Measurements from ENCODE around the gene KDM7A.

KDM7A gene

GRCh38 chr7:140081774-140082425 lies 94.9 kb downstream of the KDM7A start:
- DNase-seq = no peak

DNA sequence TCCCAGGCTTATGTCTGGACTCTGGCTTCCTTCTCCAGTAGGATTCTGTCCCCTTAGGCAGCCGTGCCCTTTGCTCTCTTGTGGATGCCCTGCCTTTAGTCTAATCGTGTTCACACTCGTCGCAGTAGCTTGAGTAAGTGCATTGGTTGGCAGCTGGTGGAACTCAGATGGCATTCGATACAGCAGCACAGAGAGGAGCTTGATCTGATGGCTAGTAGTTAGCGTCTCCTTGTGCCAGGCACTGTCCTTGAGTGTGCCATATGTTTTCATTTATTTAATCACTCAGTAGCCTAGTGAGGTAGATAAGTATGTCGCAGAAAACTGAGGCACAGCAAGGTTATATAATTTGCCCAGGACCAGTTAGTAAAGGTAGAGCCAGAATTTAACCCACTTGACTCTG lies 95.9 kb downstream of the KDM7A start:
- DNase-seq = no peak

GRCh38 chr7:140079121-140079536 lies 97.7 kb downstream of the KDM7A start:
- no peak for DNase-seq

DNA sequence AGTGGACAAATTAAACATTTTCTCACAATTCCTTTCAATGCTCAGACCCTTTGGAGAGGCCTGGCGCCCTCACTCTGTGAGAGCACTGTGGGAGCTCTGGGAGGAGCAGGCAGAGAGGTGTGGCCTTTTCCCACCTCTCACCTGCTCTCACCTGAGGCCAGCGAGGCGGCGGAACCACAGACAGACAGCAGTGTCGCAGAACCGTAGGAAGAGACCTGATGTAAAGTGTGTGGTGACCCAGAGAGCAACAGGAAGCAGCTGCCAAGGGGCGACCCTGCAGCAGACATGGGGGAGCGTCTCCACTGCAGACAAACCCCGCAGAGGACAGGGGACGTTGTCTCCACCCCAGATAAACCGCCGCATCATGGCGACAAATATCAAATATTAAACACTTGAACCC lies 98.4 kb downstream of the KDM7A start:
- no peak for DNase-seq

DNA sequence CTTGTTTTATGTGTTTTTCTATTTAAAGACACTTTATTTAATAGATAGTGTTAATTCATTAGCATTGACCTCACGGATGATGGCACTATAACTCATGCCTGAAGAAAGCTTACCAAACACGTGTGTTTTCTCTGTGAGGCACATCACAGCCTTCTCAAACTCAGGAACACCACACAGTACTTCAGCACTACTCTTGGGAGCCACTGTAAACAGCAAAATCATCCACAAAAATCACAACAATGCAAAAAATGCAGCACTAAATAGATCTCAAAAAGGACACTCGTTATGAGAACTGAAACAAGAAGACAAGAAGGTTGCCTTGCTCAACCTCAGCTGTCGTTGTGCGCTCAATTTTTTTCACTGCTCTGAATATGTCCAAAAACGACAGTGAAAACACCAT lies 102.0 kb downstream of the KDM7A start:
- DNase-seq = no peak

DNA sequence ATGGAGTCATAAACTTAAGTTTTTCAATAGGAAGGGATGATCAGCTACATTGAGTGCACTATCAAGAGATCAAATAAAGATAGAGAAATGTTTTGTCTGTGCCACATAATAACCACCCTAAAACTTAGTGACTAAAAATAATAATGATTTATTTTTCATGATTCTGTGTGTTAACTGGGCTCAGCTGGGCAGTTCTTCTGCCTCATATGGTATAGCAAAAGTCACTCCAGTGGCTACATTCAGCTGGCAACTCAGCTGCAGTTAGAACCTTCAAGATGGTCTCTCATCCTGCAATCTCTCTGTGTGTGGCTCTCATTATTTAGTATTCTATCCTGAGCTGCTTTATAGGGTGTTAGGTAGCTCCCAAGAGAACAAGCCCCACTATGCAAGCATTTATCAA lies 106.2 kb downstream of the KDM7A start:
- DNase-seq = no peak

- no peak for DNase-seq
Observed at GRCh38 chr7:140069298-140069949, 107.4 kb downstream of the KDM7A start.

DNA sequence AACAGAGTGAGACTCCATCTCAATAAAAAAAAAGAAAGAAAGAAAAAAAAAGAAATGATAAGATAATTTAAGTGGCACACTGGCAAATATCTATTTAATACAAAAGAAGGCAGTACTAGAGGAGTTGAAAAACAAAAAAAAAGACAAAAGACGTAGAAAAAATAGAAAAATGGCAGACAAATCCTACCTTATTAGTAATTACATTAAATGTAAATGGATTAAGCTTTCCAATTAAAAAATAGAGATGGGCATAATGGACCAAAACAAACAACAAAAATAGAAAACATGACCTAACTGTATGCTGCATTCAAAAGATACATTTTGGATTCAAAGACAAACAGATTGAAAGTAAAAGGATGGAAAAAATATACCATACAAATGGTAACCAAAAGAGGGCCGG lies 108.8 kb downstream of the KDM7A start:
- no peak for DNase-seq

DNA sequence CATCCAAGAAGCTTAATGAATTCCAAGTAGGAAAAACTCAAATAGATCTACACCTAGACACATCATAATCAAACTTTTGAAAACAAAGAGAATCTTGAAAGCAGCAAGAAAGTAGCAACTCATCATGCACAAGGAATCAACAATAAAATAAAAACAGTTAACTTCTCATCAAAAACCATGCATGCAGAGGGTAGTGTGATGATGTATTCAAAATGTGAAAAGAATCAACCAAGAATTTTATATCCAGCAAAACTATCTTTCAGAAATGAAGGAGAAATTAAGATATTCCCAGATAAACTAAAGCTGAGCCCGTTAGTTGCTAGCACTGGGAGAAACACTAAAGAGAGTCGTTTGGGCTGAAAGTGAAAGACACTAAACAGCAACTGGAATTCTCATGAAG lies 109.7 kb downstream of the KDM7A start:
- DNase-seq = no peak

DNA sequence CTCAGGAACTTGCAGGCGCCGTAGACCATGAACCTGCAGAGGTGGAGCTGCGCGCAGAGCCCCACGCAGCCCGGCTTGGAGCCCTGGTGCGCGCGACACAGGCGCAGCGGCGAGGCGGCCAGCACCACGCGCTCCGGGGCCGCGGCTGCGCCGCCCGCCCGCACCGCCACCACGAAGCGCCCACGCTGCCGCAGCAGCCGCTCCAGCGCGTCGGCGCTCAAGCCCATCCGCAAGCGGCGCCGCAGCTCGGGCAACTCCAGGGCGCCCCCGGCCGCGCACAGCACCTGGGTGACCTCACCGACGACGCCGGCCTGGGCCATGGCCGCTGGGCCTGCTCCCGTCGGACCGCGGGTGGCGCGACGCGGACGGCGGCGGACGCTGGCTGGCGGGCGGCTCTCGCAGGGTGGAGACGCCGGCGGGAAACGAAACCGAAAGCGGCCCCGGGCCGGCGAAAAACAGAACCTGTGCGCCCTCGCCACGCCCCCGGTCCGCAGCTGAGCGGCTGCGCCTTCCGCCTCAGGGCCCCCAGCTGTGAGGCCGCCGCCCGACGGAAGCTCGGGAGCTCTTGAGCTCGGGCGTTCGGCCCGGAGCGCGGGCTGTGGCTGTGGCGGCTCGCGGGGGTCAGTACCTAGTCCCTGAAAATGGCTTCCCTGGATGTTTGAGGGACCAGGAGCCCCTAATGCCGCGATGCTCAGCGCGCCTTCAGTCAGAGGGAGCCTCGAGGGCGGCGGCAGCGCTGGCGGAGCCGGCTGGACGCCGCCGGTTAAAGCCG lies 114.1 kb downstream of the KDM7A start, which contains the start of gene PARP12:
PARP12 (minus strand) TSS at position 424 of the 772 bp plus-strand sequence; CDS start at position 320, 104 bp downstream.
- DNase-seq = peak; percentile 80

DNA sequence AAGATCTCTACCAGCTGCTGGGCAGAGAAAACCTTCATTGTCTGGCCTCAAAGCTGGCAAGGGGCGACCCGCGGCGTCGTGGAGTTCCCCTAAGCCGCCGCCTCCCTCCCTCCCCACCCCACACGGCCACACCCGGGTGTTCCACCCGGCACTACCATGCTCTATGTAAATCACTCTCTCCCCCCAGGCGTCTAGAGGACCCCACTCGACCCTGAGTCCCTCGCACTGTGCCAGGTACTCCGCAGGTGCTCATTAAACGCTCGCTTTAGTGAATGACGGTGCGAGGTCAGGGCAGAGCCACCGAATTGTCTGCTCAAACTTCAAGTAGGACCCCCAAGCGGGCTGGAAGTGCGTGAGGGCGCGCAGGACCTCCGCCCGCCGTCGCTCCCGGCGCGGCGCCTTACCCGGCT lies 114.7 kb downstream of the KDM7A start:
- DNase-seq = peak; percentile 43

DNA sequence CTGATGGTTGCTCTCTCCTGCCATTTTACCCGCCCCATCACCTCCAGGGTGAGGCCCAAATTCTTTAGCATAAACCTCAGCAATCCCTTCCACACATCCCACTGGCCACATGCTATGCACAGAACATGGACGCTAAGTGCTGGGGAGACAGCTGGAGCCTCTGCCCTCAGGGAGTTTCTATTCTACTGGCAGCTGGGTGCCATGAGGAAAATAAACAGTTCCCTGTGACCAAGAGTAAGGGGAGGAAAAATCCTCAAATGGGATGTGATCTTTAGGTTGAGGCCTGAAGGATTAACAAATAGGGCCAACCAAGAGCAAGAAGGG lies 115.2 kb downstream of the KDM7A start:
- DNase-seq = no peak

DNA sequence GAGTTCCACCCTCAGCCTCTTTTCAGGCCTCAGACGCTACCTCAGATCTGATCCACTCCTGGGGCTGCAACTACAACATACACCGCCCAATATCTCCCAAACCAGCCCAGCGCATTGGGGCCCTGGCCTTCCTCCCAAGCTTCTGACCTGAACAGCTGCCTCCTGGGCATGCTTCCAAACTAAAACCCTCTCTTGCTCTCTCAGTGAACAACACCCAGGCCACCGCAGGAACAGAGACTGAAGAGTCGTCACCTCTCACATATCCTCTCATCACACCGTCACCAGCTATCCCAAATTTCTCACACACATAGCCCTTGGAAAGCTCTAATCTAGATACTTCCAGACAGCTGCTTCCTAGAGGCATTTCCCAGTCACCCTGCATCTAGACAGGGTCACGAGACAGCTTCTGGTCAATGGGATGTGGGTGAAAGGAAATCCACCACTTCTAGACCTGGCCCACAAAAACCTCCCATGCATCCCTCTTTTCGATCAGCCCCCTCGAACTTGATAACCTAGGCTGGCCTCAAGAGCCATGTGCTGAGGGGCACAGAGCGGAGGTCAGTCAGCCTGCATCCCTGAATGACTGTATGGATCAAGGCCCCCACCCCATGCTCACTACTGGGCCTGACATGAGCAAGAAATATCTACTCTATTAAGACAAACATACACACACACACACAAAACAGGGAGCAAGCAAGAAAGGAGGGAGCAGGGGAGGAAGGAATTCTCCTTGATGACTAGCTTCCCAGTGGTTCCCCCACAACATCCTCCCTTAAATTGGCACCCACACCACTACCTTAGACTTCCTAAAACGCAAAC lies 115.8 kb downstream of the KDM7A start:
- DNase-seq = no peak

DNA sequence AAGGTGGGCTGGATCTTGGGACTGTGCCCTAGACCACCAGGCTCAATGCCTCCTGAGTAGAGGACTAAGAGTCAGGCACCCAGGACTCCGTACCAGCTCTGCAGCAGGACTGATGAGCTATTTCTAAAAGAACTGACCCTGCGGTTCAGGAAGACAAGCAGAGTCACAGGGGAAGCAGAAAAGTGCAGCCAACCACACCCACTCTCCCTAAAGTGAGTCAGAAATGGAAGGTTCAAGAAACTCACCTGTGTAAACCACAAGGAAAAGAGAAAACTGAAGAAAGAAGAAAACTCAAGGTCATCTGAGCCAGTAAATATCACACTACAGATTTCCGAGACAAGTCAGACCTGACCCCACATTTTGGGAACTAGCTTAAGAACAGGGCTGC lies 116.5 kb downstream of the KDM7A start:
- DNase-seq = no peak

DNA sequence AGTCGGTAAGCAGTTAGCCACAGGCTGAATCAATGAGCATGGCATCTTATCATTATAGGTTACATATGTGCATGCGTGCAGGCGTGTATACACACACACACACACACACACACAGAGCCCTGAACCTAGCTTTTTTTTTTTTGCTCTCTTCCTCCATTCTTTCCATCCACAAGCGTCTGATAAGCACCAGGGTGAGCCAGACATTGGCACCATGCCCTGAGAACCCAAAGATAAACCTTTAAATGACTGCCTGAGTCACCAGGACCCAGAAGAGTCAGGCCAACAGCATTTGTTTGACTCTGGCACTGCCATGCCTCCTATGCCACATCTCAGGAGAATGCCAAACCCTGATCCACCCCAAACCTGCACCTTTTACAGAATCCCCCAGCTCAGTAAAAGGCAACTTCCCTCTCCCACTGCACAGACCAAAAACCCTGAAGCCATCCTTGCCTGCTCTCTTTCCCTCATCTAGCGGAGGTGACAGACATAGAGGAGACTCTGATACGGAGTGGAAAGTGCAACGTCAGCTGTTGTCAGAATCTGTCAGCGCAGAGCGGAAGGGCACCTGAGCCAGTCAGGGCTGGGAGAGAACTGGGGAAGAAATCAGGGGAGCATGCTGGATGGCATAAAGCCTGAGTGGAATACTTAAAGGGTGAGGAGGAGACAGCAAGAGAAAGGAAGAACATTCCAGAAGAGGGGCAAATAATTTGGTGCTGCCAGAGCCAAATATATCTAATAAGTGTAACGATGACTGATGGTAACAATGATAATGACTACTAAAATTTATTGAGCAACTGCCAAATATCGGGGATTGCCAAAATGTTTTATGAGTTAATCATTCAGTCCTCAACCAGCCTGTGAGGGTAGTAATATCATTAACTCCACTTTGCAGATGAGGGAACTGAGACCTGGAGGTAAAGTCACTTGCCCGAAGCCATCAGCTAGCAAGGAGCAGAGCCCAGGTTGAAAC lies 117.2 kb downstream of the KDM7A start:
- DNase-seq = peak; percentile 32

DNA sequence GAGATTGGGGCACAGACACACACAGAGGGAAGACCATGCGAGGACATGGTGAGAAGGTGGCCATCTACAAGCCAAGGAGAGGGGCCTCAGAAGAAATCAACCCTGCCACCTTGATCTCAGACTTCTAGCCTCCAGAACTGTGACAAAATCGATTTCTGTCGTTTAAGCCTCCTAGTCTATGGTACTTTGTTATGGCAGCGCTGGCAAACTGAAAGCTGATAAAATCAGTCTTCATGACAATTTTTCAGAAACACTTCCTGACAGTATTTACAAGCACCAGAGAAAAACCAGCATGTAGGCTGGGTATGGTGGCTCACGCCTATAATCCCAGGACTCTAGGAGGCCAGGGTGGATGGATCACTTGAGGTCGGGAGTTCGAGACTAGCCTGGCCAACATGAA lies 118.3 kb downstream of the KDM7A start:
- DNase-seq = no peak

DNA sequence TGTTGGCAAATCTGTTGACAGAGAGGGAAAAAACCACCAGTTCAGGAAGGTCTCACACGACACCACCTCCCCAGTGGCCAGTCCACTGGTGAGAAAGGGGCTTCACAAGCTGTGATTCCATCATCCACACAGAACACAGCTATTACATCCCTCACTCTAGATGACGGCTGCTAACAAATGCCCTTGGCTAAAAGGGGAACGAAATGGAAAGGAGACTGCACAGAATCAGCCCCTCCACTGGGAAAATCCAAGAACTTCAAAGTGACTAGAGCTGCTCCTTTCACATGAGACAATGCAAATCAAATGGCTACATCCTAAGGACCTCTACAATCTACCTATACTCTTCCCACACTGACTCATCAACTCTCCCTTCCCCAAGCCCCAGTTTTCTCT lies 119.6 kb downstream of the KDM7A start:
- DNase-seq = no peak

DNA sequence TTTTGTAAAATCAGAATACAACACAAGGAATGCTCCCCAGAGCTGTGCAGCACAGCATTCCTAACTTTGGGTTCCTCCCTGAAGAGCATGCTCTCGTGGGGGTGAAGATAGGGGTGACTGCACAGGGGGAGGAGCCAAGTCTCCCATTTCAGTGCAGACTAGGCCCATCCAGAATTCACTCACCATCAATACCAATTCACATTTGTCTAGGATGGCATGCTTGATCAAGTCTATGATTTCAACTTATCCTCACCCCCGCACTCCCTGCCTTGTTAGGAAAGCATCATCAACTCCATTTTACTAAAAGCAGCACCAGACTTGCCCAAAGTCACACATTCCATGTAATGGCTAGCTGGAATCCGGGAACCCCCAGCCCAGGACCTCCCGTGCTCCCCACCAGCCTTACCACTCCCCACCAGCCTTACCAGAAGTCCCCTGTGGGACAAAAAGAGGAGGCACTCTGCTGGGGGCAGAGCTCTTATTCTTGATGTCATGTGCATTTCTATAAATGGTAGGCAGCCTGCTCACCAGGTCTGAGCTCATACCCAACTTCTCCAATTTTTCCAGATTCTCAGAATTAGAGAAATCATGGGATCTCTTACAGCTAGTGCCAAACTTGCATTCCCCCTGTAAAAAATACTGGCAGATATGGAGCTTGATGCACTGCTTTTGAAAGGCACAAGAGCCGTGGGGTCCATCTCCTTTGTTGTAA lies 120.2 kb downstream of the KDM7A start:
- no peak for DNase-seq

GRCh38 chr7:140055833-140056232 lies 121.0 kb downstream of the KDM7A start:
- no peak for DNase-seq

DNA sequence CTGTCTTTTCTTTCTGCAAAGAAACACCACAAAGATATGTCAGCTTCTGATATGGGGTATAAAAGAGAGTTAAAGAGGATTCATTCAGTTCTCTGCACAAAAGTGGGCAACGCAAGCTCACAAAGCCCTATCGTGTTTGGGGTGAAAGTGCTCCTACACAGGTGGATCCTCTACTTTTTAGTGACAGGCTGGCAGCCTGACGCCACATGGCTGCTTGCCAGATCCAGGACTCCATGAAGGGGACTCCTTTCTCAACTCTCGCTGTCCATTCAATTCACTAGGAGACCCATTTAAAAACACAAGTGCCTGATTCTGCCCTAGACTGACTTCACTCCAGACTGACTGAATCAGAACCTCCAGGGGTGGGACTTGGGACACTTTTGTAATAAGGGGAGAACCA lies 122.0 kb downstream of the KDM7A start:
- no peak for DNase-seq

DNA sequence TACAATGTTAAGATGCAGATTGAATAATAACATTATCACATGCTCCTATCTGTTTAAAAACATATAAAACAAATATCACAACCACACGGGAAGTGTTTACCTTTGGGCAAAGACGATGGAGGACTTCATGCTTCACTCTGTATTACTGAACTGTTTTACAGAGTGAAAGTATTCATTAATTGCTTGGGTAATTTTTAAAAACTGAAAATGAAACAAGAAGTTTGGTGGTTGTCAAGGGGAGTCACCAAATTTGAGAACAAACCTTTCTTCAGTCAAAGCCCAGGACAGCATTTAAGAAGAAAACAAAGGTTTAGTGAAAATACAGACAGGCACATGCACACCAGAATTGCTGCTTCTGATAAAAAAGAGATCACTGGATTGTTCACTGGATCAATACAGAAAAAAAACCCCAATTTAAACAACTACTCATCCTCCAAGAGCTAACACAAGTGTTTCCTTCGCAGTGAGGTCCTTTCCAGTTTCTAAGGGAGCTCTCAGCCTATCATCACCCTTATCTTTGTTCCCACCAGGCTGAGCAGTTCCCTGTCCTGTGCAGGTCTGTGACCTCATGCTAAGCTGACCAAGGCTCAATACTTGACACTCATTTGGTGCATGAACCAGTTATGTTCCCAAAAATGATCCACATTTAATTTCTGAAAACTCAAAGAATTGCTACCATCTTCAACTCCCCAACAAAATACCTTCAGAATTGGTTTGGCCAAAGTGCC lies 122.8 kb downstream of the KDM7A start:
- DNase-seq = no peak
